Pancreas (tissue), 10 donors: ENCODE measurements around the gene DNAJB11. TPM values are rescaled to one million over a fixed set of nuclear protein-coding genes. Genes with fewer than 3 reads are reported as not detected.

Source experiments
- ATAC-seq, 4 donors: fragments of 200-7000 bp; cut with Tn5 transposase; one replicate each; pipeline versions ENCODE4 v1.8.0 to v1.9.1; 2020; ENCODE audit warnings: mild to moderate bottlenecking in 4 of 4, moderate library complexity in 4 of 4
- DNase-seq, 6 donors: peaks; one replicate each; pipeline ENCODE4 v3.0.0-alpha.2; 2020
- FAIRE-seq: peaks from 2 replicates; lab custom pipeline; 2012; peaks lifted over from hg19 to GRCh38; lab: Jason Lieb, UNC
- H3K27ac ChIP-seq, 4 donors: fragments of 200-600 bp; sonication (generic); 1 replicate in 3 of 4; 2 replicates in 1 of 4; pipeline versions ENCODE4 v1.5.0 to v1.8.0; 2020
- H3K27me3 ChIP-seq, 4 donors: fragments of 200-600 bp; one replicate each; pipeline ENCODE4 v1.8.0; 2021
- H3K36me3 ChIP-seq, 3 donors: fragments of 200-600 bp; sonication (generic) in 1 of 3; one replicate each; pipeline versions ENCODE4 v1.5.0 to v1.8.0; 2020 to 2021
- H3K4me1 ChIP-seq, 3 donors: fragments of 200-600 bp; one replicate each; pipeline ENCODE4 v1.8.0; 2021
- H3K4me3 ChIP-seq, 4 donors: fragments of 200-600 bp; sonication (generic) in 2 of 4; one replicate each; pipeline versions ENCODE4 v1.5.0 to v1.8.0; 2020 to 2021
- H3K9me3 ChIP-seq, 4 donors: fragments of 200-600 bp; one replicate each; pipeline ENCODE4 v1.8.0; 2021
- CTCF ChIP-seq, 4 donors: fragments of 200-600 bp; sonication (generic) in 3 of 4; IDR thresholded peaks; one replicate each; pipeline versions ENCODE4 v1.5.0 to v1.8.0; 2021; ENCODE audit warnings: antibody characterized with exemption in 4 of 4
- WGBS, 2 donors: extraction: QIAGEN DNeasy Blood & Tissue Kit; methylation state at CpG; one replicate each; pipeline ENCODE4 v1.1.7; 2013; 5-methylcytosine and 5-hydroxymethylcytosine counted together
- intact Hi-C, 3 donors: fragments of 100-400 bp; cut with DNase I; formaldehyde crosslinking; loops; one replicate each; pipeline versions ENCODE4 v1.11.1 to v1.14.2; 2022
- polyA plus RNA-seq, 2 donors: library from polyadenylated mRNA; stranded (reverse); fragments of 200-250 nt; gene quantifications; one replicate each; pipeline ENCODE4 v1.2.3, GENCODE V29; 2013
- total RNA-seq, 6 donors: library from RNA; stranded (reverse); fragmentation: NEBNext Ultra II Directional in 4 of 6; extraction: Animal tissue kit (Norgen Biotek cat#: 25700) in 4 of 6; gene quantifications; one replicate each; pipeline versions ENCODE4 v1.2.1 to v1.2.4, GENCODE V29; 2021 to 2023
- donor health status: healthy with polysubstance abuse.
- donor health status: DM: no; HTN: no; CAD: no; lungs with moderate emphysema.
- donor health status: DM: no; HTN: no; CAD: no.
- donor health status: control.
- donor health status: control.
- donor health status: Bipolar disorder and iron deficiency.
- donor health status: DM: yes; HTN: yes; CAD: no.
- donor health status: DM: no; HTN: no; CAD: no.
- donor health status: DM: no; HTN: no; CAD: no.
- donor health status: DM: yes; HTN: yes; CAD: no.

The DNAJB11 gene
- total and polyA plus RNA-seq, 8 donors: 21.9 to 52.6 (median 31.5) TPM

GRCh38 chr3:186524616-186525015 lies 45.9 kb upstream of the DNAJB11 start:
- H3K27ac ChIP-seq: no peak overlapping the region
- TF ChIP-seq CTCF (IDR thresholded peaks at IDR 0.05): no peak
- H3K9me3 ChIP-seq: no peaks in the 10 kb centered on the region
- intact Hi-C loops: loop anchor here in 1 of 3 donors (10.0 kb wide), 1 partner anchor 260 kb away; no protein-coding TSS in a partner anchor
- 90 to 92% methylated on average over 6 of the region's 6 CpGs for WGBS, 2 donors
- DNase-seq (no peak), ATAC-seq (no peak), FAIRE-seq (no peak)
- no peaks in the 10 kb centered on the region for H3K36me3 ChIP-seq
- H3K4me3 ChIP-seq: no peak overlapping the region
- no peaks in the 10 kb centered on the region for H3K27me3 ChIP-seq
- H3K4me1 ChIP-seq: no peaks in the 10 kb centered on the region

GRCh38 chr3:186525369-186526255 lies 44.9 kb upstream of the DNAJB11 start:
- Histone ChIP-seq H3K4me3 (no peak overlapping the region), H3K9me3 (no peaks in the 10 kb centered on the region), H3K36me3 (no peaks in the 10 kb centered on the region), H3K27ac (no peak overlapping the region), H3K4me1 (no peaks in the 10 kb centered on the region), H3K27me3 (no peaks in the 10 kb centered on the region)
- FAIRE-seq (no peak), DNase-seq (no peak), ATAC-seq (no peak)
- no peak for TF ChIP-seq CTCF (IDR thresholded peaks at IDR 0.05)
- 64 to 72% methylated on average over 9 of the region's 9 CpGs for WGBS, 2 donors
- intact Hi-C loops: loop anchor here in 1 of 3 donors (10.0 kb wide), 1 partner anchor 261 kb away; no protein-coding TSS in a partner anchor

- ATAC-seq (no peak), DNase-seq (no peak), FAIRE-seq (no peak)
- no peaks in the 10 kb centered on the region for H3K36me3 ChIP-seq
- no peak overlapping the region for H3K27ac ChIP-seq
- H3K4me3 ChIP-seq: no peak overlapping the region
- 82 to 86% methylated on average over 6 of the region's 6 CpGs for WGBS, 2 donors
- H3K9me3 ChIP-seq: no peaks in the 10 kb centered on the region
- no peaks in the 10 kb centered on the region for H3K4me1 ChIP-seq
- intact Hi-C loops: loop anchor here in 1 of 3 donors (10.0 kb wide), 1 partner anchor 261 kb away; no protein-coding TSS in a partner anchor
- no peaks in the 10 kb centered on the region for H3K27me3 ChIP-seq
- TF ChIP-seq CTCF (IDR thresholded peaks at IDR 0.05): no peak
Observed at GRCh38 chr3:186526256-186526606, 44.3 kb upstream of the DNAJB11 start.

GRCh38 chr3:186529201-186529999 lies 41.1 kb upstream of the DNAJB11 start:
- Histone ChIP-seq H3K27ac (no peak overlapping the region), H3K36me3 (no peaks in the 10 kb centered on the region), H3K27me3 (no peaks in the 10 kb centered on the region), H3K9me3 (no peaks in the 10 kb centered on the region), H3K4me3 (no peak overlapping the region), H3K4me1 (no peaks in the 10 kb centered on the region)
- no peak for TF ChIP-seq CTCF (IDR thresholded peaks at IDR 0.05)
- ATAC-seq: no peak
- no peak for DNase-seq
- intact Hi-C loops: loop anchor here in 1 of 3 donors (10.0 kb wide), 1 partner anchor 265 kb away; no protein-coding TSS in a partner anchor
- FAIRE-seq: no peak
- 79 to 82% methylated on average over 11 of the region's 11 CpGs for whole genome bisulfite sequencing, 2 donors
